ENCODE data around the gene MGAT5.

DNA sequence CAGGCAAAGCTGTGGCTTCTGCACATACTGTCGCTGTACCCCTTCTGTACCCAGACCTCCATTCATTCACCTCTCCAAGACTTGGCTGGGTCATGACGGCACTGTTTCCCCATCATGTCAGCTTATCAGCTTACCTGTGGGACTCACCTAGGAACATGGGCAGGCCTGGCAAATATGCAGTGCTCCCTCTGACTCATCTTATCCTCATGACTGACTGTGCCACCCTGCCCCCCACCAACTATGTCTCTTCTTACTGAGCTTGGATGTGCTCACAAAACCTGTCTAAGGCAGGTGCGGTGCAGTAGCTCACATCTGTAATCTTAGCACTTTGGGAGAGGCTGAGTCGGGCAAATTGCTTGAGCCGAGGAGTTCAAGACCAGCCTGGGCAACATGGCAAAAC, 152.4 kb downstream of the MGAT5 start:
- no peak for TF ChIP-seq POLR2A (IDR thresholded peaks at IDR 0.05)
- TF ChIP-seq, protein P1, sequence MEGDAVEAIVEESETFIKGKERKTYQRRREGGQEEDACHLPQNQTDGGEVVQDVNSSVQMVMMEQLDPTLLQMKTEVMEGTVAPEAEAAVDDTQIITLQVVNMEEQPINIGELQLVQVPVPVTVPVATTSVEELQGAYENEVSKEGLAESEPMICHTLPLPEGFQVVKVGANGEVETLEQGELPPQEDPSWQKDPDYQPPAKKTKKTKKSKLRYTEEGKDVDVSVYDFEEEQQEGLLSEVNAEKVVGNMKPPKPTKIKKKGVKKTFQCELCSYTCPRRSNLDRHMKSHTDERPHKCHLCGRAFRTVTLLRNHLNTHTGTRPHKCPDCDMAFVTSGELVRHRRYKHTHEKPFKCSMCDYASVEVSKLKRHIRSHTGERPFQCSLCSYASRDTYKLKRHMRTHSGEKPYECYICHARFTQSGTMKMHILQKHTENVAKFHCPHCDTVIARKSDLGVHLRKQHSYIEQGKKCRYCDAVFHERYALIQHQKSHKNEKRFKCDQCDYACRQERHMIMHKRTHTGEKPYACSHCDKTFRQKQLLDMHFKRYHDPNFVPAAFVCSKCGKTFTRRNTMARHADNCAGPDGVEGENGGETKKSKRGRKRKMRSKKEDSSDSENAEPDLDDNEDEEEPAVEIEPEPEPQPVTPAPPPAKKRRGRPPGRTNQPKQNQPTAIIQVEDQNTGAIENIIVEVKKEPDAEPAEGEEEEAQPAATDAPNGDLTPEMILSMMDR (IDR thresholded peaks at IDR 0.05) = no peak
- TF ChIP-seq POLR2AphosphoS5 (IDR thresholded peaks at IDR 0.05) = no peak
- TF ChIP-seq EP300 (IDR thresholded peaks at IDR 0.05) = no peak
